Testis (tissue), 3 donors: ENCODE data around the gene CPTP. TPM values are rescaled to one million over a fixed set of nuclear protein-coding genes. Genes with fewer than 3 reads are reported as not detected.

ENCODE experiments used
- DNase-seq: peaks from one replicate; pipeline ENCODE4 v3.0.0-alpha.2; 2019
- H3K27ac ChIP-seq, 2 donors: fragments of 200-600 bp; sonication (generic); one replicate each; pipeline ENCODE4 v1.5.1; 2019
- H3K27me3 ChIP-seq: fragments of 200-600 bp; sonication (generic); one replicate; pipeline ENCODE4 v1.5.1; 2019
- H3K36me3 ChIP-seq: fragments of 200-600 bp; sonication (generic); one replicate; pipeline ENCODE4 v1.5.1; 2017; ENCODE audit warnings: low read depth; ENCODE audit errors: missing control alignments
- H3K4me1 ChIP-seq: fragments of 200-600 bp; sonication (generic); one replicate; pipeline ENCODE4 v1.5.1; 2019
- H3K4me3 ChIP-seq, 2 donors: fragments of 200-600 bp; sonication (generic); one replicate each; pipeline ENCODE4 v1.5.1; 2017 to 2019
- H3K9me3 ChIP-seq: fragments of 200-600 bp; sonication (generic); one replicate; pipeline ENCODE4 v1.5.1; 2017
- POLR2A ChIP-seq: fragments of 450-650 bp; IDR thresholded peaks from one replicate; pipeline ENCODE4 v1.6.1; 2017; ENCODE audit warnings: antibody characterized with exemption, mild to moderate bottlenecking, moderate library complexity
- WGBS, 2 donors: methylation state at CpG; one replicate each; pipeline ENCODE4 v1.1.5; 2018; 5-methylcytosine and 5-hydroxymethylcytosine counted together
- intact Hi-C: fragments of 100-400 bp; cut with DNase I; formaldehyde crosslinking; loops from one replicate; pipeline ENCODE4 v1.15.1; 2023; ENCODE audit warnings: low total_unique reads
- polyA plus RNA-seq: library from polyadenylated mRNA; stranded (reverse); fragments of 350-450 nt; fragmentation: Illumina TruSeq; extraction: RNeasy Lipid Tissue Mini Kit (QIAGEN cat#74804); gene quantifications from one replicate; pipeline ENCODE4 v1.2.3, GENCODE V29; 2014; ENCODE audit warnings: low read depth, low replicate concordance; ENCODE audit not compliant: insufficient read depth
- total RNA-seq, 2 donors: library from RNA; depleted of rRNA; stranded (reverse); fragments of >200 nt; gene quantifications; one replicate each; pipeline ENCODE4 v1.2.3, GENCODE V29; 2016
- TF ChIP-seq, protein P1 (sequence below), 3 experiments: fragments of 450-650 bp in 2 of 3; fragments of 200-600 bp in 1 of 3; sonication (generic) in 1 of 3; IDR thresholded peaks; one replicate each; pipeline ENCODE4 v1.5.1; 2016 to 2019; ENCODE audit warnings: antibody characterized with exemption in 3 of 3, mild to moderate bottlenecking in 2 of 3, moderate library complexity in 1 of 3

The CPTP gene
- total and polyA plus RNA-seq, 3 donors from 2014 or later = 64.4 to 129 (median 82.3) TPM

DNA sequence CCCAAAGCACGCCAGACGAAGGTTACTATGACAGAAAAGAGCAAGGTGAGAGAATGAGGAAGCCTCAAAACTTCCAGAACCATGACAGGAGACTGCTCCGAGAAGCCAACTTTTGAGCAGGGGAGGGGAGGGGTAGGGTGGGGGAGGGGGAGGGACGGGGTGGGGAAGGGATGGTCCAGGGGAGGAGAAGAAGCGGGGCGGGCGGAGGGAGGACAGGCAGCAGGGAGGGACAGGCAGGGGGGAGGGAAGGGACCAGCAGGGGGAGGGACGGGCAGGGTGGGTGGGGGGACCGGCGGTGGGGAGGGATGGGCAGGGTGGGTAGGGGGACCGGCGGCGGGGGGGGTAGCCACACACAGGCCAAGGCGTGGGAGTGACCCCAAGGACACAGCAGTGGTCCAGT lies 2.2 kb upstream of the CPTP start:
- H3K27me3 ChIP-seq = no peaks in the 10 kb centered on the region
- no peaks in the 10 kb centered on the region for H3K36me3 ChIP-seq
- H3K9me3 ChIP-seq = no peaks in the 10 kb centered on the region
- H3K4me3 ChIP-seq = no peak overlapping the region
- no peak for DNase-seq
- 42 to 78% methylated on average over 6 to 10 of the region's 14 CpGs for WGBS, 2 donors
- peaks cover 32% of the 10 kb centered on the region for H3K4me1 ChIP-seq
- intact Hi-C loops = no loop called here
- H3K27ac ChIP-seq = no peak overlapping the region
- TF ChIP-seq, protein P1, sequence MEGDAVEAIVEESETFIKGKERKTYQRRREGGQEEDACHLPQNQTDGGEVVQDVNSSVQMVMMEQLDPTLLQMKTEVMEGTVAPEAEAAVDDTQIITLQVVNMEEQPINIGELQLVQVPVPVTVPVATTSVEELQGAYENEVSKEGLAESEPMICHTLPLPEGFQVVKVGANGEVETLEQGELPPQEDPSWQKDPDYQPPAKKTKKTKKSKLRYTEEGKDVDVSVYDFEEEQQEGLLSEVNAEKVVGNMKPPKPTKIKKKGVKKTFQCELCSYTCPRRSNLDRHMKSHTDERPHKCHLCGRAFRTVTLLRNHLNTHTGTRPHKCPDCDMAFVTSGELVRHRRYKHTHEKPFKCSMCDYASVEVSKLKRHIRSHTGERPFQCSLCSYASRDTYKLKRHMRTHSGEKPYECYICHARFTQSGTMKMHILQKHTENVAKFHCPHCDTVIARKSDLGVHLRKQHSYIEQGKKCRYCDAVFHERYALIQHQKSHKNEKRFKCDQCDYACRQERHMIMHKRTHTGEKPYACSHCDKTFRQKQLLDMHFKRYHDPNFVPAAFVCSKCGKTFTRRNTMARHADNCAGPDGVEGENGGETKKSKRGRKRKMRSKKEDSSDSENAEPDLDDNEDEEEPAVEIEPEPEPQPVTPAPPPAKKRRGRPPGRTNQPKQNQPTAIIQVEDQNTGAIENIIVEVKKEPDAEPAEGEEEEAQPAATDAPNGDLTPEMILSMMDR (IDR thresholded peaks at IDR 0.05) = no peak
- TF ChIP-seq POLR2A = no peak

DNA sequence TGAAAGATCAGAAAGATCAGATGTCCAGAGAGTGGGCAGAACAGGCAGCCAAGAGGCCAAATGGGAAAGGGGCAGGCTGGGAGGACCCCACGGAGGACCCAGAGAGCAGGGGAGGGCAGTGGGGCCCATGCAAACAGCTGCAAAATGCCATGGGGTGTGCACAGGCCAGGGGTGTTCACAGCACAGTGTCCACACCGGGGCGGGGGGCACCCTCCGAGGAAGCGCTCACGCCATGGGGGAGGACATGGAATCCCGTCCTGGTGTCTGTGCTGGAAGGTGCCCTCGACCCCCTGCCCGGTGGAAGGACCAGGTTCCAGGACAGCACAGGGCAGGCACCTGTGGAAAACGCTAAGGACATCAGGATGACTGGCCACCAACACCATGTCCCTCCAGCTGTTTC lies 1.6 kb upstream of the CPTP start:
- Histone ChIP-seq H3K4me1 (peaks cover 30% of the 10 kb centered on the region), H3K4me3 (no peak overlapping the region), H3K27ac (no peak overlapping the region), H3K36me3 (no peaks in the 10 kb centered on the region), H3K27me3 (no peaks in the 10 kb centered on the region), H3K9me3 (no peaks in the 10 kb centered on the region)
- intact Hi-C loops = no loop called here
- no peak for DNase-seq
- 59 to 69% methylated on average over 2 to 10 of the region's 10 CpGs for WGBS, 2 donors
- TF ChIP-seq POLR2A = no peak
- TF ChIP-seq, protein P1 (IDR thresholded peaks at IDR 0.05) = no peak

DNA sequence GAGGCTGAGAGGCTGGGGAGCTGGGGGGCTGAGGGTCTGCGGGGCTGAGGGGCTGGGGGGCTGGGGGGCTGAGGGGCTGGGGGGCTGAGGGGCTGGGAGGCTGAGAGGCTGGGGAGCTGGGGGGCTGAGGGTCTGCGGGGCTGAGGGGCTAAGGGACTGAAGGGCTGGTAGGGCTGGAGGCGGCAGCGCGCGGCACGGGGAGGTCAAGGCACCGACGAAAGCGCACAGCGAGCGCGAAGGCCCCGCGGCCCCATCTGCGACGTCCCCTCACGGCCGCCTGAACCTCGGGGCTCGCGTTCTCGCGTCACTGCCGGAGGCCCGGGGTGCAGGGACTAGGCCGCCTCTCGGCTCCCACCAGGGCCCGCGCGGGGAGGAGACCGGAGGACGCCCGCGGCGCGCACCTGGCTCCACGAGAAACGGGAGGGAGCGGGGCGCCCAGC lies 498 bp upstream of the CPTP start:
- TF ChIP-seq, protein P1 (IDR thresholded peaks at IDR 0.05) = no peak
- TF ChIP-seq POLR2A = no peak
- peaks cover 22% of the 10 kb centered on the region for H3K4me1 ChIP-seq
- H3K27me3 ChIP-seq = no peaks in the 10 kb centered on the region
- H3K36me3 ChIP-seq = no peaks in the 10 kb centered on the region
- 1 to 2% methylated on average over 13 to 40 of the region's 41 CpGs for WGBS, 2 donors
- H3K27ac ChIP-seq = peak overlapping the region; percentile 70 to 76
- intact Hi-C loops = no loop called here
- H3K4me3 ChIP-seq = peak overlapping the region; percentile 86 to 96
- no peaks in the 10 kb centered on the region for H3K9me3 ChIP-seq
- DNase-seq = no peak

DNA sequence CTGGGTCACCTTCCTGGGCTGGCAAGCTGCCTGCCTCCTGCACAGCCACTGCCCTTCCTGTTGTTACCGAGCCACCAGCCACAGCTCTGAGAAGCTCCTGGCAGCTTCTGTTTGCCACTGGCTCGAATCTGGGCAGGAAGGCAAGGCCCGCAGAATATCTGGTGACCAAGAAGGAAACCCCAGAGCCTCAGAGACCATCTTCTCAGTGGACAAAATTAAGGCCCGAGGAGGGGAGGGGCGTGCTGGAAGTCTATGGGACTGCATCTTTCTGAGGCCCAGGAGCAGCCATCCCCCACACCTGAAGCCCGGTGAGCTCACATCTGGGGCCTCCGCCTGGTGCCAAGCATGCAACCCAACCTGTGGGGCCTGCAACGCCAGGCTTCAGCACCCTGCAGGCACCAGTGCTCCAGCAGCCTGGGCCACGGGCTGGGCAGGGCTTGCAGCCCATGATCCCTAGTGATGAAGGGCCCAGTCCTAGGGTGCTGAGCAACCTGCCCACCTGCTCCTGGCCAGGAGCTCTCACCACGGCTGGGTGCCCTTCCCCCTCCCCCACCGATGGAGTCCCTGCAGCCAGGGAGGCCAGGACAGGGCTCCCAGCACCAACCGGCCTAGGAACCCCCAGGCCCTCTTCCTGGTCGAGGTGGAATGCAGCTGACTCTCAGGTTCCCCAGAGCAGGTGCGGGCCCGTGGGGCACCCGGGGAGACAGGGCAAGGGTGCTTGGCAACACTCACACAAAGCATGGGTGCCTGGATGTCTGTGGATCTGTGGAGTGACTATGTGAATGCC lies 879 bp downstream of the CPTP start:
- 56 to 58% methylated on average over 9 to 16 of the region's 16 CpGs for WGBS, 2 donors

More for the DNA sequence above, 879 bp downstream of the CPTP start:
- TF ChIP-seq, protein P1 (IDR thresholded peaks at IDR 0.05) = no peak
- no peak for TF ChIP-seq POLR2A
- peak overlapping the region; percentile 86 to 96 for H3K4me3 ChIP-seq
- H3K27ac ChIP-seq = peak overlapping the region; percentile 12 to 76
- H3K36me3 ChIP-seq = no peaks in the 10 kb centered on the region
- H3K4me1 ChIP-seq = peaks cover 22% of the 10 kb centered on the region
- intact Hi-C loops = no loop called here
- H3K27me3 ChIP-seq = no peaks in the 10 kb centered on the region
- no peak for DNase-seq
- no peaks in the 10 kb centered on the region for H3K9me3 ChIP-seq
